B cell (primary cell): Measurements from ENCODE around the gene PDPN. TPM values are rescaled to one million over a fixed set of nuclear protein-coding genes. Genes with fewer than 3 reads are reported as not detected.

Experiments used
- ATAC-seq: fragments of 200-7000 bp; cut with Tn5 transposase; one replicate; pipeline ENCODE4 v1.10.0; 2021; ENCODE audit warnings: low read depth, mild to moderate bottlenecking, moderate number of reproducible peaks, moderate library complexity
- CTCF ChIA-PET: fragments of 350-600 bp; sonication (Branson Sonifier 250); formaldehyde crosslinking; loops from one replicate; lab custom pipeline; 2021; ENCODE audit warnings: antibody characterized with exemption, inconsistent platforms; lab: Charles Lee
- POLR2A ChIA-PET: fragments of 350-600 bp; sonication (Branson Sonifier 250); formaldehyde crosslinking; loops from one replicate; lab custom pipeline; 2021; ENCODE audit warnings: antibody characterized with exemption; lab: Charles Lee
- DNase-seq: peaks from one replicate; pipeline ENCODE4 v3.0.0; 2013
- H2AFZ ChIP-seq: 2 replicates; pipeline ENCODE4 v1.6.1; 2012; ENCODE audit warnings: mild to moderate bottlenecking, low read depth, low read length; ENCODE audit not compliant: insufficient read depth, poor library complexity, severe bottlenecking
- H3K27ac ChIP-seq, 2 donors: 1 replicate in 1 of 2; 2 replicates in 1 of 2; pipeline ENCODE4 v1.5.1; 2012 to 2013; ENCODE audit warnings: low read length in 2 of 2, mild to moderate bottlenecking in 2 of 2, moderate library complexity in 1 of 2
- H3K27me3 ChIP-seq, 4 experiments: fragments of 200-600 bp in 1 of 4; sonication (generic) in 1 of 4; replicated peaks in 1 of 4; 1 replicate in 2 of 4; 2 replicates in 2 of 4; pipeline versions ENCODE4 v1.6.1 to v1.7.0; 2013 to 2016; ENCODE audit warnings: low read length in 3 of 4, mild to moderate bottlenecking in 2 of 4, mixed read lengths in 1 of 4, moderate library complexity in 1 of 4; ENCODE audit not compliant: insufficient read depth in 4 of 4, control insufficient read depth in 3 of 4; ENCODE audit errors: control extremely low read depth in 1 of 4
- H3K36me3 ChIP-seq, 2 experiments: replicated peaks in 1 of 2; 1 replicate in 1 of 2; 2 replicates in 1 of 2; pipeline versions ENCODE4 v1.6.1 to v1.7.1; 2013; ENCODE audit warnings: low read length in 1 of 2; ENCODE audit not compliant: insufficient read depth in 2 of 2, control insufficient read depth in 1 of 2; ENCODE audit errors: control extremely low read depth in 1 of 2, extremely low read depth in 1 of 2
- H3K4me1 ChIP-seq, 2 donors: fragments of 200-600 bp in 1 of 2; sonication (generic) in 1 of 2; 1 replicate in 1 of 2; 2 replicates in 1 of 2; pipeline versions ENCODE4 v1.5.1 to v1.6.1; 2013 to 2017; ENCODE audit warnings: low read length in 2 of 2; ENCODE audit not compliant: control insufficient read depth in 2 of 2, insufficient read depth in 2 of 2
- H3K4me2 ChIP-seq: replicated peaks from 2 replicates; pipeline ENCODE3; 2012; ENCODE audit warnings: mild to moderate bottlenecking, low read depth, low read length; ENCODE audit not compliant: poor library complexity, severe bottlenecking
- H3K4me3 ChIP-seq, 5 experiments: fragments of 200-600 bp in 1 of 5; sonication (generic) in 1 of 5; 1 replicate in 3 of 5; 2 replicates in 2 of 5; pipeline versions ENCODE4 v1.5.1 to v1.7.0; 2011 to 2016; ENCODE audit warnings: low read length in 4 of 5, mild to moderate bottlenecking in 4 of 5, low read depth in 2 of 5, control low read depth in 1 of 5, moderate library complexity in 1 of 5; ENCODE audit not compliant: insufficient read depth in 1 of 5; ENCODE audit errors: control extremely low read depth in 1 of 5, extremely low read depth in 1 of 5
- H3K79me2 ChIP-seq: fragments of 200-600 bp; sonication (generic); one replicate; pipeline ENCODE4 v1.6.0; 2016; ENCODE audit warnings: low read length; ENCODE audit not compliant: control insufficient read depth, insufficient read depth
- H3K9ac ChIP-seq: fragments of 200-600 bp; sonication (generic); 2 replicates; pipeline ENCODE4 v1.6.1; 2017; ENCODE audit warnings: mild to moderate bottlenecking, low read length, moderate library complexity
- H3K9me3 ChIP-seq, 3 donors: one replicate each; pipeline versions ENCODE4 v1.6.1 to v1.7.1; 2013; ENCODE audit warnings: low read length in 2 of 3; ENCODE audit not compliant: control insufficient read depth in 2 of 3, insufficient read depth in 1 of 3; ENCODE audit errors: control extremely low read depth in 1 of 3
- H4K20me1 ChIP-seq: 2 replicates; pipeline ENCODE4 v1.6.0; 2012; ENCODE audit warnings: mild to moderate bottlenecking, low read length; ENCODE audit not compliant: insufficient read depth, control insufficient read depth, poor library complexity, severe bottlenecking
- H3K27ac Mint-ChIP-seq: one replicate; pipeline ENCODE4 v1.8.0; 2021; ENCODE audit warnings: mixed read lengths
- H3K27me3 Mint-ChIP-seq: one replicate; pipeline ENCODE4 v1.8.0; 2021; ENCODE audit warnings: mixed read lengths
- H3K4me1 Mint-ChIP-seq: one replicate; pipeline ENCODE4 v1.8.0; 2021; ENCODE audit warnings: mixed read lengths
- H3K4me3 Mint-ChIP-seq: one replicate; pipeline ENCODE4 v1.8.0; 2021; ENCODE audit warnings: mixed read lengths
- H3K9me3 Mint-ChIP-seq: one replicate; pipeline ENCODE4 v1.8.0; 2022; ENCODE audit warnings: mixed read lengths; ENCODE audit not compliant: insufficient read depth
- CTCF ChIP-seq: fragments of 200-600 bp; IDR thresholded peaks from one replicate; pipeline ENCODE4 v1.8.0; 2022; ENCODE audit warnings: antibody characterized with exemption, mild to moderate bottlenecking
- EZH2 ChIP-seq: IDR thresholded peaks from 2 replicates; pipeline ENCODE4 v1.6.1; 2012; ENCODE audit warnings: borderline replicate concordance, low read depth, mild to moderate bottlenecking, moderate library complexity, low read length; ENCODE audit not compliant: insufficient read depth, poor library complexity, severe bottlenecking
- WGBS: methylation state at CpG from one replicate; pipeline ENCODE4 v1.1.5; 2013; ENCODE audit warnings: missing lambda C conversion rate; ENCODE audit not compliant: insufficient coverage; 5-methylcytosine and 5-hydroxymethylcytosine counted together
- intact Hi-C: fragments of 100-400 bp; cut with micrococcal nuclease; formaldehyde crosslinking; loops from one replicate; pipeline ENCODE4 v1.10.0; 2022
- polyA plus RNA-seq: library from polyadenylated mRNA; depleted of rRNA; stranded (reverse); fragments of >200 nt; gene quantifications from 2 replicates; pipeline ENCODE4 v1.2.3, GENCODE V29; 2012
- total RNA-seq, 2 donors: library from RNA; stranded (reverse); fragments of 120-200 nt in 1 of 2; gene quantifications; 1 replicate in 1 of 2; 2 replicates in 1 of 2; pipeline versions ENCODE4 v1.2.3 to v1.2.4, GENCODE V29; 2013 to 2022

PDPN gene
- total and polyA plus RNA-seq, 2 donors (not counting 1 experiment from before 2014, with no cell fraction given): not detected

GRCh38 chr1:13585612-13585991, 2.0 kb downstream of the PDPN start:
- Histone ChIP-seq H3K4me3 (no peak overlapping the region), H3K9ac (no peak overlapping the region), H3K4me2 (no peak overlapping the region), H3K79me2 (no peaks in the 10 kb centered on the region), H2AFZ (no peak overlapping the region), H3K27me3 (peaks cover 0 to 51% (median 10%) of the 10 kb centered on the region in 4 experiments), H3K9me3 (no peaks in the 10 kb centered on the region), H3K27ac (no peak overlapping the region), H3K4me1 (no peaks in the 10 kb centered on the region), H4K20me1 (no peaks in the 10 kb centered on the region), H3K36me3 (no peaks in the 10 kb centered on the region)
- Mint-ChIP-seq H3K27ac (no peak overlapping the region), H3K4me3 (no peak overlapping the region), H3K27me3 (peaks cover 72% of the 10 kb centered on the region), H3K9me3 (no peaks in the 10 kb centered on the region), H3K4me1 (no peaks in the 10 kb centered on the region)
- 44% methylated on average over 9 of the region's 9 CpGs for WGBS
- no peak for DNase-seq
- TF ChIP-seq EZH2 (no peak), CTCF (no peak)
- ATAC-seq: no peak
- ChIA-PET POLR2A (no interaction called here), CTCF (no interaction called here)
- intact Hi-C loops: no loop called here

DNA sequence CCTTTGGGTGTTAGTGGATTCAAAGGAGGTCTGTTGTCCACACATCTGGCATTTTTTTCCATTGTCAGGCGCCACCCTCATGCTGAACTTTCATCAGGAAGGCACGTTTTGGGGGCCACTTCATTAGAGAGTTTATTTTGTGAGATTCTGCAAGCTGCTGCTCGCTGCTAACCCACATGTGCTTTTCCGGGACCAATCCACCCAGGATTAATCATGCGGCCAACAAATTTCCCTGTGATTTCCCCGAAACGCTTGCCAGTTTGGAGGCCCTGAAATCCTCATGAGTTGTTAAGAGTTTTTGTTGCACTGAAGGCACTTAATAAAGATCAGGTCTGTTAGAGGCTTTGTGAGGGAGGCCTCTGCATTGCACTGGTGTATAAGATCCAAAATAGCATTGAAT, 2.4 kb downstream of the PDPN start:
- Histone ChIP-seq H3K79me2 (no peaks in the 10 kb centered on the region), H3K36me3 (no peaks in the 10 kb centered on the region), H3K9me3 (no peaks in the 10 kb centered on the region), H4K20me1 (no peaks in the 10 kb centered on the region), H2AFZ (no peak overlapping the region), H3K27me3 (peaks cover 0 to 47% (median 9%) of the 10 kb centered on the region in 4 experiments), H3K9ac (no peak overlapping the region), H3K4me2 (no peak overlapping the region), H3K27ac (no peak overlapping the region), H3K4me3 (no peak overlapping the region), H3K4me1 (no peaks in the 10 kb centered on the region)
- Mint-ChIP-seq H3K27me3 (peaks cover 69% of the 10 kb centered on the region), H3K4me3 (no peak overlapping the region), H3K4me1 (no peaks in the 10 kb centered on the region), H3K9me3 (no peaks in the 10 kb centered on the region), H3K27ac (no peak overlapping the region)
- WGBS: 75% methylated on average over 5 of the region's 7 CpGs
- intact Hi-C loops: no loop called here
- TF ChIP-seq EZH2: no peak
- TF ChIP-seq CTCF: no peak
- ChIA-PET POLR2A (no interaction called here), CTCF (no interaction called here)
- ATAC-seq (no peak), DNase-seq (no peak)
